Gastroesophageal sphincter (tissue), 3 donors: Measurements from ENCODE around the gene SHANK1.

Experiments used
- EP300 ChIP-seq: sonication (generic); formaldehyde crosslinking; IDR thresholded peaks from one replicate; pipeline ENCODE4 v1.6.1; 2017; ENCODE audit warnings: antibody characterized with exemption, mild to moderate bottlenecking
- POLR2AphosphoS5 ChIP-seq: sonication (generic); formaldehyde crosslinking; IDR thresholded peaks from one replicate; pipeline ENCODE4 v1.6.1; 2017; ENCODE audit warnings: antibody characterized with exemption
- TF ChIP-seq, protein P1 (sequence below), 4 experiments: fragments of 200-600 bp in 2 of 4; fragments of 450-650 bp in 2 of 4; sonication (generic) in 1 of 4; IDR thresholded peaks; one replicate each; pipeline ENCODE4 v1.5.1; 2017 to 2019; ENCODE audit warnings: antibody characterized with exemption in 4 of 4, mild to moderate bottlenecking in 2 of 4, moderate library complexity in 2 of 4

DNA sequence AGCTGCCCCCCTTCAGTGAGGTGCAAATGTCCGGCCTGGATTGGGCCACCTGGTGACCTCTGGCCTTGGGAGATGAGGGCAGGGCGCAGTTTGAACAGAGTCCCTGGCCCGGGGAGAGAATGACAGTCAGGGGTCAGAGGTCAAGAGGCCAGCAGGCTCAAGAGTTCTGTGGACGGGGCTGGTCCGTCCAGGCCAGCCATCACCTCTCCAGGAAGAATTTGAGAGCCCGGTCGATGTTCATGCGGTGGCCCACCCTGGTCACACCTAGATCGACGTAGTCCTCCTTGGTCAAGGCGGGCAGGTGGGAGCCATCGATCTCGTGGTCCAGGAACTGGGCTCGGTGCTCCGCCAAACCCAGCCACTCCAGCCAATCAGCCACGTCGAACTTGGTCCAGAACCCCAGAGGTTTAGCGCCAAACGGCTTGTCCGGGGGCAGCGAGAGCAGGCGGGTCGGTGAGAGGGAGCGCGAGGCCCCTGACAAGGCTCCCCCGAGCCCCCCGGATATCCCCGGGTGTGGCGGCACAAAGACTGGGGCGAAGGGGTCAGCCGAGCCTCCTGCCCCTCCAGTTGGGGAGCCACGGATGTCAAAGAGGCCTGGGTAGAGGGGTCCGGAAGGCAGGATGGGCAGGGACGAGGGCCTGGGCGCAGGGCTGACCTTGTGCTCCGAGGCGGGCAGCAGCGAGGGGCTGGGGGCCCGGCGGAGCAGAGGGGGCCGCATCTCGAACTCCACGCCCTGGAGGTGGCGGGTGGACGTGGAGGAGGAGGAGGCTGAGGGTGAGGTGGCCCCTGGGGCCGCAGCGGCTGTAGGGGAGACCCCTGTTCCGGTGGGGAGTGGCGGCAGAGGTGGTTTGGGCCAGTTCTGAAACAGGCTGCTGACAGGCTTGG lies 57.6 kb downstream of the SHANK1 start:
- TF ChIP-seq, protein P1, sequence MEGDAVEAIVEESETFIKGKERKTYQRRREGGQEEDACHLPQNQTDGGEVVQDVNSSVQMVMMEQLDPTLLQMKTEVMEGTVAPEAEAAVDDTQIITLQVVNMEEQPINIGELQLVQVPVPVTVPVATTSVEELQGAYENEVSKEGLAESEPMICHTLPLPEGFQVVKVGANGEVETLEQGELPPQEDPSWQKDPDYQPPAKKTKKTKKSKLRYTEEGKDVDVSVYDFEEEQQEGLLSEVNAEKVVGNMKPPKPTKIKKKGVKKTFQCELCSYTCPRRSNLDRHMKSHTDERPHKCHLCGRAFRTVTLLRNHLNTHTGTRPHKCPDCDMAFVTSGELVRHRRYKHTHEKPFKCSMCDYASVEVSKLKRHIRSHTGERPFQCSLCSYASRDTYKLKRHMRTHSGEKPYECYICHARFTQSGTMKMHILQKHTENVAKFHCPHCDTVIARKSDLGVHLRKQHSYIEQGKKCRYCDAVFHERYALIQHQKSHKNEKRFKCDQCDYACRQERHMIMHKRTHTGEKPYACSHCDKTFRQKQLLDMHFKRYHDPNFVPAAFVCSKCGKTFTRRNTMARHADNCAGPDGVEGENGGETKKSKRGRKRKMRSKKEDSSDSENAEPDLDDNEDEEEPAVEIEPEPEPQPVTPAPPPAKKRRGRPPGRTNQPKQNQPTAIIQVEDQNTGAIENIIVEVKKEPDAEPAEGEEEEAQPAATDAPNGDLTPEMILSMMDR (IDR thresholded peaks at IDR 0.05): no peak
- TF ChIP-seq EP300: no peak
- TF ChIP-seq POLR2AphosphoS5: no peak
